ENCODE data around the gene GRM8.

GRM8 gene

DNA sequence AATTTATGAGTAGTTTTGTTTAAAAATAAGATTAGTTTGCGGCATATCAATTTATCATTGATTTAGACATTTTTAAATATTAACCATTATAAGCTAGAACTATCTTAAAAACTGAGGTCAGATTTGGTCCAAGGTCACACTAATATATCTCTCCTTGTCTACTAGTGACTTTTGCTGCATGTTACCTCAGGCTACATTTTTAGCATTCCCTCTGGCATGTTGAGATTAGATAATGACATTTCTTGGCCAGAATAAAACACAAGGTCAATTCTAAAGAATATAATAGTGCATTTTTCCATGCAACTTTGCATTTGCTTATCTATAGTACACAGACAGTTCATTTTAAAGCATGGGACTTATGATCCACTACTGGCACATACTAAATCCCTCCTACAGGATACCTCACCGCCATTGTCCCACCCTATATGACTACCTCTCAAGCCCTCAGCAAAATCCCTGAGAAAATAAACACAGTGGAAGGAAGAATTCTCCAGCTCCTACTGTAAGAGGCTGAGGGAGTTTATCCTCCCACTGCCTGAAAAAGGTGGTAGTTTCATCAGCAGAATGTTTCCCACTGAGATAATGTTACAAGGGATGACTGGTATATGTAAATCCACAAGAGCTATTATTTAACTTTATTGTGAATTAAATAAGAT, 816.4 kb downstream of the GRM8 start:
- TF ChIP-seq, protein P1, sequence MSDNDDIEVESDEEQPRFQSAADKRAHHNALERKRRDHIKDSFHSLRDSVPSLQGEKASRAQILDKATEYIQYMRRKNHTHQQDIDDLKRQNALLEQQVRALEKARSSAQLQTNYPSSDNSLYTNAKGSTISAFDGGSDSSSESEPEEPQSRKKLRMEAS (IDR thresholded peaks at IDR 0.05) = no peak
- TF ChIP-seq NFIC (IDR thresholded peaks at IDR 0.05) (no peak), EGR1 (IDR thresholded peaks at IDR 0.05) (no peak), CREB1 (IDR thresholded peaks at IDR 0.05; ENCODE audit: low read depth) (no peak), FOXM1 (IDR thresholded peaks at IDR 0.05; ENCODE audit: borderline replicate concordance, low read depth) (no peak), YY1 (IDR thresholded peaks at IDR 0.05; ENCODE audit: low read depth) (no peak), REST (IDR thresholded peaks at IDR 0.05; ENCODE audit: low read depth) (no peak), TAF1 (IDR thresholded peaks at IDR 0.05; ENCODE audit: low read depth) (no peak)

GRCh38 chr7:126426652-126427051, 826.1 kb downstream of the GRM8 start:
- no peak for TF ChIP-seq EP300 (IDR thresholded peaks at IDR 0.05; ENCODE audit: borderline replicate concordance)
- no peak for TF ChIP-seq EGR1 (IDR thresholded peaks at IDR 0.05)
- no peak for TF ChIP-seq CREB1 (IDR thresholded peaks at IDR 0.05; ENCODE audit: low read depth)
- TF ChIP-seq USF1 (IDR thresholded peaks at IDR 0.05) = no peak
- no peak for TF ChIP-seq REST (IDR thresholded peaks at IDR 0.05; ENCODE audit: low read depth)
- TF ChIP-seq TCF12 (IDR thresholded peaks at IDR 0.05; ENCODE audit: low read depth) = no peak
- TF ChIP-seq, protein P1 (IDR thresholded peaks at IDR 0.05) = no peak
- no peak for TF ChIP-seq YY1 (IDR thresholded peaks at IDR 0.05; ENCODE audit: low read depth)
- no peak for TF ChIP-seq TAF1 (IDR thresholded peaks at IDR 0.05; ENCODE audit: low read depth)
- TF ChIP-seq CEBPB (IDR thresholded peaks at IDR 0.05) = no peak
- TF ChIP-seq TEAD4 (IDR thresholded peaks at IDR 0.05) = no peak
- TF ChIP-seq RAD21 (IDR thresholded peaks at IDR 0.05; ENCODE audit: low read depth) = no peak
- TF ChIP-seq ZBTB7A (IDR thresholded peaks at IDR 0.05; ENCODE audit: low read depth) = no peak
- no peak for TF ChIP-seq NFIC (IDR thresholded peaks at IDR 0.05)
- TF ChIP-seq FOXM1 (IDR thresholded peaks at IDR 0.05; ENCODE audit: borderline replicate concordance, low read depth) = no peak

DNA sequence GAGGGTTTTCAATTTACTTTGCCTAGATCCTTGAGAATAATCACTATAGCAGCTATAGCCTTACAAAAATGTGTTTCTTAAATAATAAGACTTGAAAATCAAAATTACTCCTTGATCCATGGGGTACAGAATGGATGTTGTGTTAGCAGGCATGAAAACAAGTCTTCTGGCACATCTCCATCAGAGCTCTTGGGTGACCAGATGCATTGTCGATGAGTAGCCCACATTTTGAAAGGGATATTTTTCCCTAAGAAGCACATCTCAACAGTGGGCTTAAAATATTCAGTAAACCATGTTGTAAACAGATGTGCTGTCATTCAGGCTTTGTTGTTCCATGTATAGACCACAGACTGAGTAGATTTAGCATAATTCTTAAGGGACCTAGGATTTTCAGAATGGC, 827.8 kb downstream of the GRM8 start:
- TF ChIP-seq EP300 (IDR thresholded peaks at IDR 0.05; ENCODE audit: borderline replicate concordance) (no peak), CREB1 (IDR thresholded peaks at IDR 0.05; ENCODE audit: low read depth) (no peak), USF1 (IDR thresholded peaks at IDR 0.05) (no peak)

DNA sequence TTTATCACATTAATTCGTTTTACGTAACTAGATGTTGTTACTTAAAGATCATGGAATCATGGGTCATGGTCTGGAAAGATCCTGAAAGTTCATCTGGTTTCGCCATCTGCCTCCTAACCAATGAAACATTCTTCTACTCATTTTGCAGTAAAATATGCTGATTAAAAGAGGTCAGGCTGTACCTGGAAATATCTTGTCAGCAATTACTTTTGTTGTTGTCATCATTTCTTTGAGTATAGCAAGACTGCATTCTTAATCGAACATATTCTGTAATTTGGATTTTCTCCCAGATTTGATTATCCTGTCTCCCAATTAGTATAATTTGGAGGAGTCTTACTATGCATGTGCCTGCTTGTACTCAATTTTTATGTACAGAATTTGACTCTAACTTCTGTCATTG, 833.7 kb downstream of the GRM8 start:
- TF ChIP-seq, protein P1 (IDR thresholded peaks at IDR 0.05) = no peak

- no peak for TF ChIP-seq FOXM1 (IDR thresholded peaks at IDR 0.05; ENCODE audit: borderline replicate concordance, low read depth)
- TF ChIP-seq REST (IDR thresholded peaks at IDR 0.05; ENCODE audit: low read depth) = no peak
- TF ChIP-seq TCF12 (IDR thresholded peaks at IDR 0.05; ENCODE audit: low read depth) = no peak
- no peak for TF ChIP-seq TAF1 (IDR thresholded peaks at IDR 0.05; ENCODE audit: low read depth)
- no peak for TF ChIP-seq YY1 (IDR thresholded peaks at IDR 0.05; ENCODE audit: low read depth)
- TF ChIP-seq EP300 (IDR thresholded peaks at IDR 0.05; ENCODE audit: borderline replicate concordance) = no peak
- no peak for TF ChIP-seq USF1 (IDR thresholded peaks at IDR 0.05)
- TF ChIP-seq NFIC (IDR thresholded peaks at IDR 0.05) = no peak
Observed at GRCh38 chr7:126411821-126412383, 840.8 kb downstream of the GRM8 start.

All from Ishikawa (cell line).